GM15510 (cell line): ENCODE results near the gene GOLGA8M.
"Not testable (repeated sequence)": the region's sequence is repeated elsewhere in the genome, so short reads cannot be mapped to it uniquely, and the experiment has no call there.

Experiments
- POLR2A ChIP-seq: IDR thresholded peaks from 3 replicates; pipeline ENCODE4 v1.6.1; 2011; ENCODE audit warnings: borderline replicate concordance; ENCODE audit not compliant: insufficient read length; ENCODE audit errors: extremely low read depth

GOLGA8M gene, protein sequence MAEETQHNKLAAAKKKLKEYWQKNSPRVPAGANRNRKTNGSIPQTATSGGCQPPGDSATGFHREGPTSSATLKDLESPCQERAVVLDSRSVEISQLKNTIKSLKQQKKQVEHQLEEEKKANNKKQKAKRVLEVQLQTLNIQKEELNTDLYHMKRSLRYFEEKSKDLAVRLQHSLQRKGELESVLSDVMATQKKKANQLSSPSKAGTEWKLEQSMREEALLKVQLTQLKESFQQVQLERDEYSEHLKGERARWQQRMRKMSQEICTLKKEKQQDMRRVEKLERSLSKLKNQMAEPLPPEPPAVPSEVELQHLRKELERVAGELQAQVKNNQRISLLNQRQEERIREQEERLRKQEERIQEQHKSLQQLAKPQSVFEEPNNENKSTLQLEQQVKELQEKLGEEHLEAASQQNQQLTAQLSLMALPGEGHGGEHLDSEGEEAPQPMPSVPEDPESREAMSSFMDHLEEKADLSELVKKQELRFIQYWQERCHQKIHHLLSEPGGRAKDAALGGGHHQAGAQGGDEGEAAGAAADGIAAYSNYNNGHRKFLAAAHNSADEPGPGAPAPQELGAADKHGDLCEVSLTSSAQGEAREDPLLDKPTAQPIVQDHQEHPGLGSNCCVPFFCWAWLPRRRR

DNA sequence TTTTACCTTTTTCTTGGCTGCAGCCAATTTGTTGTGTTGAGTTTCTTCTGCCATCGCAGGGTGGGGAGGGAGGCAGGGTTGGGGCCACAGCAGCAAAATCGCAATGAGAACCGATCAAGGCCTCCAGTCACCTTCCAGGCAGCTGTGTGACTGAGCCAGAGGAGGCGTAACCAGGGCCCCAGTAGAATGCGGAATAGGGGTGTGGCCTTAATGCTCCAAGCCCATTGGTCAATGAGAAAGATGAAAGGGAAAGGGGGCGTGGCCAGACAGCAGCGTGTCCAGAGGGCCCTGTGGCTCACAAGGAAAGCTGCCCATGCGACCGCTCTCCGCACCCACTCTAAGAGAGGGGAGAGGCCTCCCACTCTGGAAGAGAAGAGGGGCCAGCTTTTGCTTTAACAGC lies at the start of gene GOLGA8M:
TSS of gene GOLGA8M (minus strand) at position 152 of the 400 bp plus-strand sequence. CDS start at position 54, 98 bp downstream.
- TF ChIP-seq POLR2A: not testable (repeated sequence)

DNA sequence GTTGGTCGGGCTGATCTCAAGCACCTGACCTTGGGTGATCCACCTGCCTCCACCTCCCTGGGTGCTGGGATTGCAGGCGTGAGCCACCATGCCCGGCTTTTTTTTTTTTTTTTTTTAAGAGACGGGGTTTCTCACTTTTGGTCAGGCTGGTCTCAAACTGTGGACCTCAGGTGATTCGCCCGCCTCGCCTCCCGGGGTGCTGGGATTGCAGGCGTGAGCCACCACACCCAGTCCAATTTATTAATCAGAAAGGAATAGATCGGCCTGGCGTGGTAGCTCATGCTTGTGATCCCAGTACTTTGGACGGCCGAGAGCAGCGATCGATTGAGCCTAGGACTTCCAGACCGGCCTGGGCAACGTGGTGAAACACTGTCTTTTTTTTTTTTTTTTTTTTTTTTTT lies 13.9 kb upstream of the GOLGA8M start:
- TF ChIP-seq POLR2A: no peak

DNA sequence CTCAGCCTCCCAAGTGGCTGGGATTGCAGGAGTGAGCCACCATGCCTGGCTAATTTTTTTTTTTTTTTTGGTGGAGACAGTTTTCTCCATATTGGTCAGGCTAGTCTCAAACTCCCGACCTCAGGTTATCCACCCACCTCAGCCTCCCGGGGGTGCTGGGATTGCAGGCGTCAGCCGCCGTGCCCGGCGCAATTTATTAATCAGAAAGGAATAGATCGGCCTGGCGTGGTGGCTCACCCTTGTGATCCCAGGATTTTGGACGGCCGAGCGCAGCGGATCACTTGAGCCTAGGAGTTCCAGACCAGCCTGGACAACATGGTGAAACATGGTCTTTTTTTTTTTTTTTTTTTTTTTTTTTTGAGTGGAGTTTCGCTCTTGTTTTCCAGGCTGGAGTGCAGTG lies 13.3 kb upstream of the GOLGA8M start:
- TF ChIP-seq POLR2A: no peak
